IMR-90 (cell line): ENCODE results near the gene ACVR1. TPM values are rescaled to one million over a fixed set of nuclear protein-coding genes. Genes with fewer than 3 reads are reported as not detected.

ENCODE experiments used
- ATAC-seq: fragments of 200-7000 bp; cut with Tn5 transposase; 2 replicates; pipeline ENCODE4 v1.9.1; 2020; ENCODE audit warnings: low read depth, mild to moderate bottlenecking, moderate library complexity
- BruUV-seq: library from RNA; stranded (reverse); fragments of 400-500 nt; replicated peaks from 2 replicates; lab custom pipeline; 2021; lab: Mats Ljungman, UMichigan
- CTCF ChIA-PET: fragments of 300-600 bp; formaldehyde crosslinking; extraction: SDS; loops from one replicate; lab custom pipeline; 2021; ENCODE audit warnings: antibody characterized with exemption; lab: Yijun Ruan, JAX
- POLR2A ChIA-PET: fragments of 300-600 bp; sonication (Branson Sonifier 250); formaldehyde crosslinking; loops from one replicate; lab custom pipeline; 2022; ENCODE audit warnings: antibody characterized with exemption; ENCODE audit not compliant: unreplicated experiment; lab: Charles Lee
- DNase-seq: peaks from one replicate; pipeline ENCODE4 v3.0.0; 2013
- H2AFZ ChIP-seq: replicated peaks from 2 replicates; pipeline ENCODE3; 2013; ENCODE audit warnings: low read length, mild to moderate bottlenecking; ENCODE audit not compliant: poor library complexity
- H2AK5ac ChIP-seq: 2 replicates; pipeline ENCODE4 v1.6.1; 2013; ENCODE audit warnings: low read depth, low read length, inconsistent platforms
- H2AK9ac ChIP-seq: replicated peaks from 2 replicates; pipeline ENCODE3; 2013; ENCODE audit warnings: mild to moderate bottlenecking, low read depth, low read length, moderate library complexity; ENCODE audit not compliant: poor library complexity
- H2BK120ac ChIP-seq: 2 replicates; pipeline ENCODE4 v1.6.1; 2013; ENCODE audit warnings: low read depth, low read length, inconsistent platforms
- H2BK15ac ChIP-seq: 3 replicates; pipeline ENCODE4 v1.6.1; 2013; ENCODE audit warnings: low read depth, low read length, inconsistent platforms
- H2BK20ac ChIP-seq: 2 replicates; pipeline ENCODE4 v1.6.1; 2013; ENCODE audit warnings: low read depth, mild to moderate bottlenecking, inconsistent platforms, low read length, moderate library complexity
- H2BK5ac ChIP-seq: 2 replicates; pipeline ENCODE4 v1.6.1; 2013; ENCODE audit warnings: mild to moderate bottlenecking, low read depth, low read length, inconsistent platforms; ENCODE audit not compliant: poor library complexity, severe bottlenecking
- H3K14ac ChIP-seq: replicated peaks from 2 replicates; pipeline ENCODE4 v1.6.1; 2013; ENCODE audit warnings: low read depth, low read length, inconsistent platforms
- H3K18ac ChIP-seq: 2 replicates; pipeline ENCODE4 v1.6.1; 2013; ENCODE audit warnings: low read depth, low read length, control low read depth
- H3K23ac ChIP-seq: 2 replicates; pipeline ENCODE4 v1.6.1; 2013; ENCODE audit warnings: low read depth, low read length, inconsistent platforms
- H3K27ac ChIP-seq: 2 replicates; pipeline ENCODE4 v1.5.1; 2013; ENCODE audit warnings: mild to moderate bottlenecking, control low read depth, low read length; ENCODE audit not compliant: insufficient read depth
- H3K27me3 ChIP-seq: 2 replicates; pipeline ENCODE4 v1.6.1; 2013; ENCODE audit warnings: low read length; ENCODE audit not compliant: control insufficient read depth, insufficient read depth
- H3K36me3 ChIP-seq: 2 replicates; pipeline ENCODE4 v1.6.1; 2013; ENCODE audit warnings: low read length, mixed read lengths; ENCODE audit not compliant: control insufficient read depth, insufficient read depth
- H3K4ac ChIP-seq: 2 replicates; pipeline ENCODE4 v1.6.1; 2013; ENCODE audit warnings: low read depth, low read length, inconsistent platforms
- H3K4me1 ChIP-seq: 2 replicates; pipeline ENCODE4 v1.6.1; 2013; ENCODE audit warnings: low read length, mixed read lengths; ENCODE audit not compliant: control insufficient read depth, insufficient read depth
- H3K4me2 ChIP-seq: 2 replicates; pipeline ENCODE4 v1.6.1; 2013; ENCODE audit warnings: low read depth, mild to moderate bottlenecking, control low read depth, low read length, moderate library complexity
- H3K4me3 ChIP-seq: 2 replicates; pipeline ENCODE4 v1.5.1; 2013; ENCODE audit warnings: low read depth, mild to moderate bottlenecking, control low read depth, low read length, moderate library complexity; ENCODE audit not compliant: insufficient read depth
- H3K56ac ChIP-seq: 2 replicates; pipeline ENCODE4 v1.6.1; 2013; ENCODE audit warnings: low read length, inconsistent platforms; ENCODE audit not compliant: insufficient read depth; ENCODE audit errors: extremely low read depth
- H3K79me1 ChIP-seq, 2 experiments: 2 replicates each; pipeline ENCODE4 v1.6.1; 2013; ENCODE audit warnings: low read length in 2 of 2, inconsistent platforms in 1 of 2, low read depth in 1 of 2
- H3K9ac ChIP-seq: 2 replicates; pipeline ENCODE4 v1.6.1; 2013; ENCODE audit warnings: low read depth, low read length, control low read depth
- H3K9me1 ChIP-seq: 2 replicates; pipeline ENCODE4 v1.6.1; 2013; ENCODE audit warnings: low read length, inconsistent platforms; ENCODE audit not compliant: insufficient read depth
- H3K9me3 ChIP-seq: 2 replicates; pipeline ENCODE4 v1.6.1; 2013; ENCODE audit warnings: low read length; ENCODE audit not compliant: control insufficient read depth, insufficient read depth
- H4K20me1 ChIP-seq: 2 replicates; pipeline ENCODE4 v1.6.1; 2013; ENCODE audit warnings: low read length, inconsistent platforms; ENCODE audit not compliant: insufficient read depth
- H4K5ac ChIP-seq: 2 replicates; pipeline ENCODE4 v1.6.1; 2013; ENCODE audit warnings: mild to moderate bottlenecking, low read depth, low read length, control low read depth
- H4K8ac ChIP-seq, 2 experiments: 2 replicates each; pipeline ENCODE4 v1.6.1; 2013; ENCODE audit warnings: low read depth in 2 of 2, low read length in 2 of 2, control low read depth in 1 of 2, inconsistent platforms in 1 of 2
- H4K91ac ChIP-seq: 2 replicates; pipeline ENCODE4 v1.6.1; 2013; ENCODE audit warnings: low read depth, low read length, inconsistent platforms; ENCODE audit not compliant: insufficient read depth
- BHLHE40 ChIP-seq: fragments of 150-350 bp; IDR thresholded peaks from 2 replicates; pipeline ENCODE4 v1.6.1; 2016; ENCODE audit warnings: mild to moderate bottlenecking, low read depth, low read length
- CEBPB ChIP-seq: IDR thresholded peaks from 2 replicates; pipeline ENCODE4 v1.6.1; 2012; ENCODE audit warnings: low read depth, low read length, improper control_type of control experiment
- CHD1 ChIP-seq: IDR thresholded peaks from 2 replicates; pipeline ENCODE4 v1.6.1; 2012; ENCODE audit warnings: low read depth, low read length, improper control_type of control experiment
- CTCF ChIP-seq: conservative IDR thresholded peaks from 2 replicates; pipeline ENCODE4 v1.5.1; 2012; ENCODE audit warnings: mild to moderate bottlenecking, low read depth, low read length, improper control_type of control experiment
- FOS ChIP-seq: fragments of 150-350 bp; IDR thresholded peaks from 2 replicates; pipeline ENCODE4 v1.6.1; 2016; ENCODE audit warnings: low read depth, low read length
- NFE2L2 ChIP-seq: fragments of 150-350 bp; IDR thresholded peaks from 2 replicates; pipeline ENCODE4 v1.6.1; 2016; ENCODE audit warnings: low read depth, mild to moderate bottlenecking, low read length
- RCOR1 ChIP-seq: IDR thresholded peaks from 2 replicates; pipeline ENCODE4 v1.6.1; 2012; ENCODE audit warnings: mild to moderate bottlenecking, low read length, improper control_type of control experiment; ENCODE audit not compliant: insufficient replicate concordance
- USF2 ChIP-seq: fragments of 150-350 bp; IDR thresholded peaks from 2 replicates; pipeline ENCODE4 v1.6.1; 2017; ENCODE audit warnings: mild to moderate bottlenecking, antibody characterized with exemption, low read length, low read depth
- WGBS, 2 experiments: methylation state at CpG; one replicate each; pipeline versions ENCODE4 v1.1.5 to v1.1.7; 2013; ENCODE audit warnings: missing lambda C conversion rate in 2 of 2; ENCODE audit not compliant: insufficient read length in 1 of 2; ENCODE audit errors: extremely low coverage in 2 of 2; 5-methylcytosine and 5-hydroxymethylcytosine counted together
- dilution Hi-C: fragments of 300-500 bp; cut with HindIII; formaldehyde crosslinking; loops from one replicate; pipeline ENCODE4 v1.14.3; 2018; ENCODE audit warnings: low sequenced_read_pairs; ENCODE audit not compliant: unreplicated experiment
- in situ Hi-C: fragments of 300-500 bp; cut with MboI; formaldehyde crosslinking; loops from 3 replicates; pipeline ENCODE4 v1.14.3; 2019; ENCODE audit warnings: low sequenced_read_pairs, inconsistent platforms, mixed read lengths
- intact Hi-C: fragments of 100-400 bp; cut with micrococcal nuclease; formaldehyde crosslinking; loops from 2 replicates; pipeline ENCODE4 v1.10.0; 2022
- polyA plus RNA-seq, 3 experiments: library from polyadenylated mRNA; depleted of rRNA; stranded (reverse); fragments of >200 nt; gene quantifications; 2 replicates each; pipeline ENCODE4 v1.2.3, GENCODE V29; 2012; ENCODE audit warnings: low replicate concordance in 1 of 3
- total RNA-seq: library from RNA; depleted of rRNA; stranded (reverse); fragments of >200 nt; gene quantifications from 2 replicates; pipeline ENCODE4 v1.2.3, GENCODE V29; 2012

Gene ACVR1
- total and polyA plus RNA-seq, 2 of the 4 experiments (the other 2 are of a cell fraction), result 21.1 to 40.8 TPM

DNA sequence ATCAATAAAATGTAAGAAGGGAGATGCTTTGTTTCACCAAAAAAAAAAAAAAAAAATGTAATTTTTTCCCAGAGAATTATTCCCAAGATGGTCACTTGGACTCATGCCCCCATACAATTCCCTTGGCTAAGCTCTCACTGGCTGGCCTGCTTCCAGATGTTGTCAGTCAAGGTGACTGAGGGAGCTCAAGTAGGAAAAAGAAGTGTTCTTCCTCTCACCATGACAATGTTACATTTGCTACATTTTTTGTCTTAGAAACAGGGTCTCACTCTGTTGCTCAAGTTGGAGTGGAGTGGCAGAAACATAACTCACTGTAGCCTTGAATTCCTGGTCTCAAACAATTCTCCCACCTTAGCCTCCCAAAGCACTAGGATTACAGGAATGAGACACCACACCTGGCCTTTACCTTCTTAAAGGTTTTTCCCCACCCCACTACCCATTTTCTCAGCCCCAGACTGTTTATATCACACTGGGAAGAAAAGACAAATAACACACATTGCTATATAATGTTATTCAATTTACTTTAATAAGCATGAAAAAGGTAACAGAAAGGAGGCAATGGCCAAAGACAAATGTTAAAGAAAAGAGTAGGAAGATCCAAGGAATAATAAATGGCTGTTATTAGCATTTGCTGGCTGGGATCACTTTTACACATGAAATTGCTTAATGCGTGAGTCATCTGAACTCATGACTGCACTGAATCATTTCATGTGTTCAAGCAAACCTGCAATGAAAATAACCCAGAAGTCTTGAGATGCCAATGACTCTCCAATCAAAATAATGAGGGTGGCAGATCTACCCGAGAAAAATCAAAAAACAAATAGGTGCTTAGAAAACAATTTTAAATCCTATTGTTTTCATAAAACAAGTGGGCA, 45.2 kb downstream of the ACVR1 start:
- WGBS, 2 experiments, result no CpG with 5 or more reads among the region's 2 CpGs
- ChIA-PET CTCF (interaction anchor here (0.6 kb wide), 1 partner anchor 927 kb away, joined by 4 read pairs; no protein-coding TSS in a partner anchor), POLR2A (no interaction called here)
- H3K36me3 ChIP-seq, result no peaks in the 10 kb centered on the region; the same call in 1 of the 2 replicates
- H2BK20ac ChIP-seq, result peak overlapping the region; percentile 95
- no peaks in the 10 kb centered on the region for H3K27me3 ChIP-seq
- peak overlapping the region; percentile 82 for H2AK9ac ChIP-seq
- intact Hi-C loops (loop anchor here (2.0 kb wide), 1 partner anchor 46 kb away; the partner anchor contains the start of gene ACVR1), in situ Hi-C loops (no loop called here), dilution Hi-C loops (no loop called here)
- ATAC-seq (peak; percentile 85), DNase-seq (peak; percentile 97)
- H3K27ac ChIP-seq, result peak overlapping the region; percentile 86; the same call in 1 of the 2 replicates
- H2BK120ac ChIP-seq, result peak overlapping the region; percentile 90
- peak overlapping the region in 1 of 2 experiments; percentile 65; a peak in 3 of 4 replicates for H4K8ac ChIP-seq
- H3K9me1 ChIP-seq, result peaks cover 11% of the 10 kb centered on the region
- peak overlapping the region; percentile 84 for H3K14ac ChIP-seq
- H3K9me3 ChIP-seq, result no peaks in the 10 kb centered on the region
- peak overlapping the region; percentile 93 for H4K5ac ChIP-seq
- H3K18ac ChIP-seq, result peak overlapping the region; percentile 98
- H2BK15ac ChIP-seq, result peak overlapping the region; percentile 87
- H3K79me1 ChIP-seq, result peaks cover 22 to 63% of the 10 kb centered on the region in 2 experiments
- no peak overlapping the region for H3K9ac ChIP-seq
- peak overlapping the region; percentile 34 for H3K4me2 ChIP-seq
- no peaks in the 10 kb centered on the region for H4K20me1 ChIP-seq
- TF ChIP-seq CTCF (no peak), RCOR1 (no peak), BHLHE40 (peak; percentile 66), USF2 (peak; percentile 51; the same call in 1 of the 2 replicates), CHD1 (no peak), NFE2L2 (no peak), FOS (peak; percentile 99), CEBPB (peak; percentile 99)
- H3K4me1 ChIP-seq, result peaks cover 10% of the 10 kb centered on the region
- peak overlapping the region; percentile 81 for H2BK5ac ChIP-seq
- H3K4ac ChIP-seq, result peak overlapping the region; percentile 94
- peak overlapping the region; percentile 91; the same call in 1 of the 2 replicates for H3K23ac ChIP-seq
- peak overlapping the region; percentile 91 for H4K91ac ChIP-seq
- no peak overlapping the region for H3K56ac ChIP-seq
- no TSS peak for BruUV-seq
- H3K4me3 ChIP-seq, result no peak overlapping the region
- H2AFZ ChIP-seq, result no peak overlapping the region
- H2AK5ac ChIP-seq, result peak overlapping the region; percentile 79
